K562 (cell line): ENCODE measurements around the gene TTC9C. TPM values are rescaled to one million over a fixed set of nuclear protein-coding genes. Genes with fewer than 3 reads are reported as not detected.

Source experiments
- ATAC-seq: fragments of 200-7000 bp; cut with Tn5 transposase; 3 replicates; pipeline ENCODE4 v1.9.1; 2020; ENCODE audit warnings: moderate library complexity
- BruUV-seq: library from RNA; stranded (reverse); fragments of 400-500 nt; replicated peaks from 2 replicates; lab custom pipeline; 2021; lab: Mats Ljungman, UMichigan
- CTCF ChIA-PET: fragments of 300-600 bp; formaldehyde crosslinking; extraction: SDS; loops from one replicate; lab custom pipeline; 2021; ENCODE audit warnings: low intra/inter-chr PET ratio; lab: Yijun Ruan, JAX
- POLR2A ChIA-PET: fragments of 300-600, 350-650 bp; sonication (Branson Sonifier 250); formaldehyde crosslinking; extraction: SDS; loops from one replicate; lab custom pipeline; 2021; ENCODE audit warnings: antibody characterized with exemption, inconsistent platforms; lab: Yijun Ruan, JAX
- DNase-seq, 4 experiments: peaks; one replicate each; pipeline versions ENCODE4 v3.0.0 to v3.0.0-alpha.2; 2011 to 2018; ENCODE audit warnings: low spot score in 3 of 4, mixed read lengths in 3 of 4; ENCODE audit errors: extremely low read depth in 1 of 4
- FAIRE-seq: peaks from 2 replicates; lab custom pipeline; 2011; peaks lifted over from hg19 to GRCh38; lab: Jason Lieb, UNC
- H2AFZ ChIP-seq: 2 replicates; pipeline ENCODE4 v1.6.0; 2011; ENCODE audit warnings: low read depth, low read length, control low read depth, inconsistent platforms
- H3K27ac ChIP-seq: fragments of 200-600 bp; 3 replicates; pipeline ENCODE4 v1.8.0; 2011; ENCODE audit warnings: low read depth, mild to moderate bottlenecking, control low read depth, inconsistent platforms, low read length, moderate library complexity, mixed read lengths; ENCODE audit errors: extremely low read depth
- H3K27me3 ChIP-seq, 2 experiments: fragments of 300-600 bp in 1 of 2; 2 replicates in 1 of 2; 3 replicates in 1 of 2; pipeline versions ENCODE4 v1.6.0 to v1.8.0; 2011; ENCODE audit warnings: inconsistent platforms in 2 of 2, low read length in 2 of 2, mild to moderate bottlenecking in 1 of 2, mixed read lengths in 1 of 2, moderate library complexity in 1 of 2; ENCODE audit not compliant: control insufficient read depth in 2 of 2, insufficient read depth in 2 of 2
- H3K36me3 ChIP-seq: fragments of 300-600 bp; 3 replicates; pipeline ENCODE4 v1.8.0; 2011; ENCODE audit warnings: mild to moderate bottlenecking, low read length, inconsistent platforms; ENCODE audit not compliant: control insufficient read depth, insufficient read depth
- H3K4me1 ChIP-seq, 2 experiments: fragments of 200-600 bp in 1 of 2; replicated peaks in 1 of 2; 2 replicates in 1 of 2; 3 replicates in 1 of 2; pipeline versions ENCODE4 v1.5.1 to v1.8.0; 2011; ENCODE audit warnings: inconsistent platforms in 2 of 2, low read length in 2 of 2, mild to moderate bottlenecking in 1 of 2, mixed read lengths in 1 of 2, moderate library complexity in 1 of 2; ENCODE audit not compliant: control insufficient read depth in 2 of 2, insufficient read depth in 2 of 2
- H3K4me2 ChIP-seq: 2 replicates; pipeline ENCODE4 v1.6.1; 2011; ENCODE audit warnings: low read length, control low read depth, inconsistent platforms, mixed read lengths; ENCODE audit not compliant: insufficient read depth
- H3K4me3 ChIP-seq: fragments of 200-600 bp; sonication (generic), shearing (Covaris generic); 2 replicates; pipeline ENCODE4 v1.5.1; 2016; ENCODE audit warnings: control low read depth, inconsistent platforms
- H3K79me2 ChIP-seq: fragments of 200-600 bp; 3 replicates; pipeline ENCODE4 v1.8.0; 2011; ENCODE audit warnings: low read length, inconsistent platforms; ENCODE audit not compliant: control insufficient read depth, insufficient read depth
- H3K9ac ChIP-seq, 2 experiments: 2 replicates each; pipeline versions ENCODE4 v1.6.0 to v1.6.1; 2011; ENCODE audit warnings: low read depth in 2 of 2, low read length in 2 of 2, control low read depth in 1 of 2, inconsistent platforms in 1 of 2, mild to moderate bottlenecking in 1 of 2, mixed read lengths in 1 of 2; ENCODE audit not compliant: insufficient read depth in 1 of 2
- H3K9me1 ChIP-seq: one replicate; pipeline ENCODE4 v1.6.0; 2011; ENCODE audit warnings: inconsistent platforms, mild to moderate bottlenecking, low read length, moderate library complexity; ENCODE audit not compliant: control insufficient read depth, insufficient read depth
- H3K9me3 ChIP-seq: replicated peaks from 2 replicates; pipeline ENCODE4 v1.5.1; 2011; ENCODE audit warnings: low read depth, low read length, inconsistent platforms; ENCODE audit not compliant: control insufficient read depth, insufficient read depth
- H4K20me1 ChIP-seq: replicated peaks from 2 replicates; pipeline ENCODE4 v1.6.1; 2011; ENCODE audit warnings: low read length, inconsistent platforms, mixed read lengths; ENCODE audit not compliant: control insufficient read depth, insufficient read depth
- ARNT ChIP-seq, 2 experiments: fragments of 450-650 bp; IDR thresholded peaks; 2 replicates each; pipeline ENCODE4 v1.6.1; 2016; ENCODE audit warnings: mild to moderate bottlenecking in 1 of 2
- CBFA2T2 ChIP-seq: fragments of 450-650 bp; conservative IDR thresholded peaks from 2 replicates; pipeline ENCODE4 v1.6.1; 2017; ENCODE audit warnings: mild to moderate bottlenecking
- DACH1 ChIP-seq: fragments of 450-650 bp; IDR thresholded peaks from 2 replicates; pipeline ENCODE4 v1.6.1; 2018; ENCODE audit not compliant: partially characterized antibody
- DLX4 ChIP-seq: fragments of 250-450 bp; sonication (Bioruptor Pico); IDR thresholded peaks from 2 replicates; pipeline ENCODE4 v1.6.1; 2021; ENCODE audit warnings: mild to moderate bottlenecking
- ELF2 ChIP-seq: fragments of 250-450 bp; sonication (Bioruptor Pico); IDR thresholded peaks from 2 replicates; pipeline ENCODE4 v1.5.0; 2021; ENCODE audit warnings: mild to moderate bottlenecking
- ELK3 ChIP-seq: fragments of 450-650 bp; formaldehyde crosslinking; IDR thresholded peaks from 2 replicates; pipeline ENCODE4 v1.4.0; 2020; ENCODE audit warnings: mild to moderate bottlenecking
- FOXK1 ChIP-seq: sonication (generic); formaldehyde crosslinking; IDR thresholded peaks from 2 replicates; pipeline ENCODE4 v1.8.0; 2022; ENCODE audit warnings: missing genetic modification reagents, mild to moderate bottlenecking, borderline replicate concordance
- GABPB2 ChIP-seq: fragments of 250-450 bp; sonication (Bioruptor Pico); conservative IDR thresholded peaks from 2 replicates; pipeline ENCODE4 v1.5.1; 2021; ENCODE audit warnings: mild to moderate bottlenecking
- GTF2F1 ChIP-seq: IDR thresholded peaks from 2 replicates; pipeline ENCODE4 v1.6.1; 2011; ENCODE audit warnings: low read depth, low read length, improper control_type of control experiment
- L3MBTL2 ChIP-seq: fragments of 450-650 bp; IDR thresholded peaks from 2 replicates; pipeline ENCODE4 v1.6.1; 2016; ENCODE audit warnings: mild to moderate bottlenecking, moderate library complexity
- NR0B1 ChIP-seq: fragments of 450-650 bp; IDR thresholded peaks from one replicate; pipeline ENCODE4 v1.6.1; 2018; ENCODE audit warnings: mild to moderate bottlenecking, moderate library complexity; ENCODE audit not compliant: partially characterized antibody
- SMC3 ChIP-seq: conservative IDR thresholded peaks from 2 replicates; pipeline ENCODE4 v1.6.1; 2011; ENCODE audit warnings: low read depth, low read length, improper control_type of control experiment; ENCODE audit not compliant: insufficient read depth
- SNRNP70 ChIP-seq: fragments of 200-400 bp; formaldehyde crosslinking; optimal IDR thresholded peaks from 2 replicates; pipeline ENCODE3; 2017; ENCODE audit warnings: low read depth, low read length
- TBP ChIP-seq: optimal IDR thresholded peaks from 2 replicates; pipeline ENCODE3; 2011; ENCODE audit warnings: low read depth, low read length, improper control_type of control experiment
- ZFP1 ChIP-seq: fragments of 450-650 bp; formaldehyde crosslinking; IDR thresholded peaks from 2 replicates; pipeline ENCODE4 v1.4.0; 2020; ENCODE audit warnings: mild to moderate bottlenecking, mixed read lengths
- ZNF232 ChIP-seq: sonication (generic); formaldehyde crosslinking; IDR thresholded peaks from 2 replicates; pipeline ENCODE4 v1.8.0; 2022; ENCODE audit warnings: mild to moderate bottlenecking, missing genetic modification reagents
- ZNF740 ChIP-seq, 3 experiments: fragments of 200-800 bp in 1 of 3; sonication (Bioruptor generic) in 1 of 3; sonication (generic) in 1 of 3; formaldehyde crosslinking in 1 of 3; IDR thresholded peaks; 2 replicates each; pipeline versions ENCODE4 v1.6.1 to v1.8.0; 2016 to 2022; ENCODE audit warnings: mild to moderate bottlenecking in 2 of 3, missing compliant biosample characterization in 2 of 3, missing genetic modification characterization in 2 of 3, missing genetic modification reagents in 1 of 3
- WGBS: fragments of 100-300 bp; shearing (Covaris generic); methylation state at CpG from one replicate; pipeline ENCODE4 v1.1.6; 2016; ENCODE audit warnings: low coverage, mixed read lengths; ENCODE audit not compliant: insufficient coverage; ENCODE audit errors: missing lambda C conversion rate; 5-methylcytosine and 5-hydroxymethylcytosine counted together
- in situ Hi-C: fragments of 300-500 bp; cut with MboI; formaldehyde crosslinking; loops from 4 replicates; pipeline ENCODE4 v1.15.0; 2018; ENCODE audit warnings: inconsistent platforms, mixed read lengths
- intact Hi-C: fragments of 100-400 bp; cut with micrococcal nuclease; formaldehyde crosslinking; loops from 2 replicates; pipeline ENCODE4 v1.14.2; 2022
- polyA plus RNA-seq, 8 experiments: library from polyadenylated mRNA; depleted of rRNA in 4 of 8; stranded (reverse) in 5 of 8; unstranded in 3 of 8; fragments of >200 nt; fragmentation: Nextera tagmentation in 2 of 8; fragmentation: Illumina TruSeq in 1 of 8; extraction: Ambion mirVana in 2 of 8; extraction: Trizol in 1 of 8; gene quantifications; 2 replicates each; pipeline versions ENCODE4 v1.2.1 to v1.2.3, GENCODE V29; 2011 to 2014; ENCODE audit warnings: inconsistent platforms in 1 of 8, missing spikeins in 1 of 8
- total RNA-seq, 7 experiments: library from RNA; depleted of rRNA in 6 of 7; stranded (reverse); fragments of >200 nt in 6 of 7; fragmentation: Illumina TruSeq in 2 of 7; extraction: Trizol in 2 of 7; gene quantifications; 2 replicates each; pipeline versions ENCODE4 v1.2.1 to v1.2.3, GENCODE V29; 2011 to 2021; ENCODE audit warnings: low replicate concordance in 1 of 7

The TTC9C gene
- total and polyA plus RNA-seq, 9 of the 15 experiments (the other 6 are each of a cell fraction or from before 2014, with no cell fraction given), result 32.8 to 59.0 (median 37.1) TPM

GRCh38 chr11:62727165-62727871 is 968 bp upstream of the TTC9C start, which contains the start of gene HNRNPUL2:
TSS of gene HNRNPUL2 (minus strand) at chr11:62727457. CDS start at chr11:62727156, 301 bp downstream.
- WGBS, result under 1% methylated on average over 47 of the region's 72 CpGs
- no peaks in the 10 kb centered on the region for H3K9me1 ChIP-seq
- ChIA-PET POLR2A (interaction anchor here (0.5 to 4.5 kb wide), 33 partner anchors 9 to 269 kb away, joined by 3 to 31 read pairs (median 4); partner anchors contain the start of genes AHNAK, BSCL2, C11orf98 and CSKMT), CTCF (interaction anchor here (0.7 to 1.1 kb wide), 2 partner anchors 34 to 60 kb away, joined by 3 to 4 read pairs; partner anchors contain the start of genes POLR2G and TMEM179B)
- peaks cover 75% of the 10 kb centered on the region for H3K79me2 ChIP-seq
- BruUV-seq, result no TSS peak
- ATAC-seq, result peak; percentile 90
- in situ Hi-C loops (no loop called here), intact Hi-C loops (loop anchor here (1.0 to 10.0 kb wide), 7 partner anchors 21 to 135 kb away; partner anchors contain the start of genes BSCL2, GNG3, POLR2G and TMEM179B)
- FAIRE-seq, result peak; percentile 89
- H3K9me3 ChIP-seq, result no peaks in the 10 kb centered on the region
- H3K4me1 ChIP-seq, result peaks cover 13 to 19% of the 10 kb centered on the region in 2 experiments; a peak in 4 of 5 replicates
- peaks cover 51% of the 10 kb centered on the region for H3K36me3 ChIP-seq
- H3K4me3 ChIP-seq, result peak within 1 kb of the TSS; percentile 90
- peak within 1 kb of the TSS; percentile 99 for H3K27ac ChIP-seq
- H4K20me1 ChIP-seq, result peaks cover 6% of the 10 kb centered on the region; the same call in 1 of the 2 replicates
- peak; percentile 94 to 99 (median 96) for DNase-seq
- peak within 1 kb of the TSS; percentile 100 for H3K4me2 ChIP-seq
- H3K27me3 ChIP-seq, result no peaks in the 10 kb centered on the region
- peak within 1 kb of the TSS; percentile 100 for H2AFZ ChIP-seq
- H3K9ac ChIP-seq, result peak within 1 kb of the TSS; percentile 98 to 100
- TF ChIP-seq SNRNP70 (no peak), CBFA2T2 (no peak), ELF2 (no peak; the same call in 1 of the 2 replicates), NR0B1 (no peak), ZFP1 (CRISPR knock-in tag) (no peak), L3MBTL2 (peak; percentile 99), ZNF232 (CRISPR knock-in tag) (no peak), SMC3 (no peak; the same call in 1 of the 2 replicates), DACH1 (no peak), DLX4 (CRISPR knock-in tag) (no peak), ZNF740 (CRISPR knock-in tag; IDR thresholded peaks at IDR 0.05) (no peak), ZNF740 (tag; IDR thresholded peaks at IDR 0.05) (no peak), FOXK1 (no peak), GTF2F1 (no peak), ARNT (IDR thresholded peaks at IDR 0.05) (peak in 1 of 2 experiments; percentile 81; a peak in 1 of 4 replicates), ELK3 (CRISPR knock-in tag) (no peak), GABPB2 (no peak), TBP (peak; percentile 74)
